KOPT-K1 (cell line): ENCODE data around the gene SCYL1.
"Not testable (repeated sequence)": the region's sequence is repeated elsewhere in the genome, so short reads cannot be mapped to it uniquely, and the experiment has no call there.

Experiments
- H3K27ac ChIP-seq: fragments of 200-600 bp; sonication (generic); 2 replicates; pipeline ENCODE4 v1.5.1; 2016; ENCODE audit warnings: antibody characterized with exemption, mild to moderate bottlenecking, low read depth, low read length; ENCODE audit not compliant: poor library complexity, severe bottlenecking
- H3K36me3 ChIP-seq: fragments of 200-600 bp; sonication (generic); 2 replicates; pipeline ENCODE4 v1.5.1; 2017; ENCODE audit warnings: antibody characterized with exemption, mild to moderate bottlenecking, low read length, moderate library complexity; ENCODE audit not compliant: insufficient read depth
- H3K9me3 ChIP-seq: fragments of 200-600 bp; sonication (generic); 2 replicates; pipeline ENCODE4 v1.5.1; 2017; ENCODE audit warnings: antibody characterized with exemption, low read length, mild to moderate bottlenecking; ENCODE audit not compliant: insufficient read depth, poor library complexity, severe bottlenecking

Gene SCYL1

GRCh38 chr11:65500387-65501185 is 24.3 kb upstream of the SCYL1 start:
- H3K27ac ChIP-seq = peak overlapping the region; percentile 100
- H3K36me3 ChIP-seq = peaks cover 59% of the 10 kb centered on the region

DNA sequence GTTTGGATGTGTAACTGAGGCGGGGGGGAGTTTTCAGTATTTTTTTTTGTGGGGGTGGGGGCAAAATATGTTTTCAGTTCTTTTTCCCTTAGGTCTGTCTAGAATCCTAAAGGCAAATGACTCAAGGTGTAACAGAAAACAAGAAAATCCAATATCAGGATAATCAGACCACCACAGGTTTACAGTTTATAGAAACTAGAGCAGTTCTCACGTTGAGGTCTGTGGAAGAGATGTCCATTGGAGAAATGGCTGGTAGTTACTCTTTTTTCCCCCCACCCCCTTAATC is 23.8 kb upstream of the SCYL1 start:
- no peaks in the 10 kb centered on the region for H3K9me3 ChIP-seq
- peak overlapping the region; percentile 100 for H3K27ac ChIP-seq
- H3K36me3 ChIP-seq = peaks cover 65% of the 10 kb centered on the region

More at GRCh38 chr11:65500387-65501185, 24.3 kb upstream of the SCYL1 start:
- H3K9me3 ChIP-seq = no peaks in the 10 kb centered on the region

DNA sequence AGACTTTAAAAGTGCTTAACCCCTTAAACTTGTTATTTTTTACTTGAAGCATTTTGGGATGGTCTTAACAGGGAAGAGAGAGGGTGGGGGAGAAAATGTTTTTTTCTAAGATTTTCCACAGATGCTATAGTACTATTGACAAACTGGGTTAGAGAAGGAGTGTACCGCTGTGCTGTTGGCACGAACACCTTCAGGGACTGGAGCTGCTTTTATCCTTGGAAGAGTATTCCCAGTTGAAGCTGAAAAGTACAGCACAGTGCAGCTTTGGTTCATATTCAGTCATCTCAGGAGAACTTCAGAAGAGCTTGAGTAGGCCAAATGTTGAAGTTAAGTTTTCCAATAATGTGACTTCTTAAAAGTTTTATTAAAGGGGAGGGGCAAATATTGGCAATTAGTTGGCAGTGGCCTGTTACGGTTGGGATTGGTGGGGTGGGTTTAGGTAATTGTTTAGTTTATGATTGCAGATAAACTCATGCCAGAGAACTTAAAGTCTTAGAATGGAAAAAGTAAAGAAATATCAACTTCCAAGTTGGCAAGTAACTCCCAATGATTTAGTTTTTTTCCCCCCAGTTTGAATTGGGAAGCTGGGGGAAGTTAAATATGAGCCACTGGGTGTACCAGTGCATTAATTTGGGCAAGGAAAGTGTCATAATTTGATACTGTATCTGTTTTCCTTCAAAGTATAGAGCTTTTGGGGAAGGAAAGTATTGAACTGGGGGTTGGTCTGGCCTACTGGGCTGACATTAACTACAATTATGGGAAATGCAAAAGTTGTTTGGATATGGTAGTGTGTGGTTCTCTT is 23.2 kb upstream of the SCYL1 start:
- H3K27ac ChIP-seq = peak overlapping the region; percentile 100
- H3K9me3 ChIP-seq = no peaks in the 10 kb centered on the region
- H3K36me3 ChIP-seq = peaks cover 70% of the 10 kb centered on the region

- peaks cover 74% of the 10 kb centered on the region for H3K36me3 ChIP-seq
- H3K9me3 ChIP-seq = no peaks in the 10 kb centered on the region
- H3K27ac ChIP-seq = peak overlapping the region; percentile 100
These were observed 22.7 kb upstream of the SCYL1 start for GRCh38 chr11:65502274-65502554.

DNA sequence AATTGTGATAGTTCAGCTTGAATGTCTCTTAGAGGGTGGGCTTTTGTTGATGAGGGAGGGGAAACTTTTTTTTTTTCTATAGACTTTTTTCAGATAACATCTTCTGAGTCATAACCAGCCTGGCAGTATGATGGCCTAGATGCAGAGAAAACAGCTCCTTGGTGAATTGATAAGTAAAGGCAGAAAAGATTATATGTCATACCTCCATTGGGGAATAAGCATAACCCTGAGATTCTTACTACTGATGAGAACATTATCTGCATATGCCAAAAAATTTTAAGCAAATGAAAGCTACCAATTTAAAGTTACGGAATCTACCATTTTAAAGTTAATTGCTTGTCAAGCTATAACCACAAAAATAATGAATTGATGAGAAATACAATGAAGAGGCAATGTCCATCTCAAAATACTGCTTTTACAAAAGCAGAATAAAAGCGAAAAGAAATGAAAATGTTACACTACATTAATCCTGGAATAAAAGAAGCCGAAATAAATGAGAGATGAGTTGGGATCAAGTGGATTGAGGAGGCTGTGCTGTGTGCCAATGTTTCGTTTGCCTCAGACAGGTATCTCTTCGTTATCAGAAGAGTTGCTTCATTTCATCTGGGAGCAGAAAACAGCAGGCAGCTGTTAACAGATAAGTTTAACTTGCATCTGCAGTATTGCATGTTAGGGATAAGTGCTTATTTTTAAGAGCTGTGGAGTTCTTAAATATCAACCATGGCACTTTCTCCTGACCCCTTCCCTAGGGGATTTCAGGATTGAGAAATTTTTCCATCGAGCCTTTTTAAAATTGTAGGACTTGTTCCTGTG is 22.1 kb upstream of the SCYL1 start:
- Histone ChIP-seq H3K9me3 (no peaks in the 10 kb centered on the region), H3K27ac (peak overlapping the region; percentile 100), H3K36me3 (peaks cover 74% of the 10 kb centered on the region)

- no peaks in the 10 kb centered on the region for H3K9me3 ChIP-seq
- peak overlapping the region; percentile 100 for H3K27ac ChIP-seq
- peaks cover 74% of the 10 kb centered on the region for H3K36me3 ChIP-seq
These were observed 21.4 kb upstream of the SCYL1 start for GRCh38 chr11:65503368-65503948.

- H3K36me3 ChIP-seq = peaks cover 74% of the 10 kb centered on the region
- H3K27ac ChIP-seq = peak overlapping the region; percentile 23
- H3K9me3 ChIP-seq = no peaks in the 10 kb centered on the region
These were observed 20.8 kb upstream of the SCYL1 start for GRCh38 chr11:65503949-65504673.

DNA sequence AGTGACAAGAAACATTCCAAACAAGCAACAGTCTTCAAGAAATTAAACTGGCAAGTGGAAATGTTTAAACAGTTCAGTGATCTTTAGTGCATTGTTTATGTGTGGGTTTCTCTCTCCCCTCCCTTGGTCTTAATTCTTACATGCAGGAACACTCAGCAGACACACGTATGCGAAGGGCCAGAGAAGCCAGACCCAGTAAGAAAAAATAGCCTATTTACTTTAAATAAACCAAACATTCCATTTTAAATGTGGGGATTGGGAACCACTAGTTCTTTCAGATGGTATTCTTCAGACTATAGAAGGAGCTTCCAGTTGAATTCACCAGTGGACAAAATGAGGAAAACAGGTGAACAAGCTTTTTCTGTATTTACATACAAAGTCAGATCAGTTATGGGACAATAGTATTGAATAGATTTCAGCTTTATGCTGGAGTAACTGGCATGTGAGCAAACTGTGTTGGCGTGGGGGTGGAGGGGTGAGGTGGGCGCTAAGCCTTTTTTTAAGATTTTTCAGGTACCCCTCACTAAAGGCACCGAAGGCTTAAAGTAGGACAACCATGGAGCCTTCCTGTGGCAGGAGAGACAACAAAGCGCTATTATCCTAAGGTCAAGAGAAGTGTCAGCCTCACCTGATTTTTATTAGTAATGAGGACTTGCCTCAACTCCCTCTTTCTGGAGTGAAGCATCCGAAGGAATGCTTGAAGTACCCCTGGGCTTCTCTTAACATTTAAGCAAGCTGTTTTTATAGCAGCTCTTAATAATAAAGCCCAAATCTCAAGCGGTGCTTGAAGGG is 20.0 kb upstream of the SCYL1 start:
- H3K36me3 ChIP-seq = peaks cover 71% of the 10 kb centered on the region
- no peak overlapping the region for H3K27ac ChIP-seq
- H3K9me3 ChIP-seq = no peaks in the 10 kb centered on the region

DNA sequence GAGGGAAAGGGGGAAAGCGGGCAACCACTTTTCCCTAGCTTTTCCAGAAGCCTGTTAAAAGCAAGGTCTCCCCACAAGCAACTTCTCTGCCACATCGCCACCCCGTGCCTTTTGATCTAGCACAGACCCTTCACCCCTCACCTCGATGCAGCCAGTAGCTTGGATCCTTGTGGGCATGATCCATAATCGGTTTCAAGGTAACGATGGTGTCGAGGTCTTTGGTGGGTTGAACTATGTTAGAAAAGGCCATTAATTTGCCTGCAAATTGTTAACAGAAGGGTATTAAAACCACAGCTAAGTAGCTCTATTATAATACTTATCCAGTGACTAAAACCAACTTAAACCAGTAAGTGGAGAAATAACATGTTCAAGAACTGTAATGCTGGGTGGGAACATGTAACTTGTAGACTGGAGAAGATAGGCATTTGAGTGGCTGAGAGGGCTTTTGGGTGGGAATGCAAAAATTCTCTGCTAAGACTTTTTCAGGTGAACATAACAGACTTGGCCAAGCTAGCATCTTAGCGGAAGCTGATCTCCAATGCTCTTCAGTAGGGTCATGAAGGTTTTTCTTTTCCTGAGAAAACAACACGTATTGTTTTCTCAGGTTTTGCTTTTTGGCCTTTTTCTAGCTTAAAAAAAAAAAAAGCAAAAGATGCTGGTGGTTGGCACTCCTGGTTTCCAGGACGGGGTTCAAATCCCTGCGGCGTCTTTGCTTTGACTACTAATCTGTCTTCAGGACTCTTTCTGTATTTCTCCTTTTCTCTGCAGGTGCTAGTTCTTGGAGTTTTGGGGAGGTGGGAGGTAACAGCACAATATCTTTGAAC is 19.2 kb upstream of the SCYL1 start:
- no peaks in the 10 kb centered on the region for H3K9me3 ChIP-seq
- H3K36me3 ChIP-seq = peaks cover 63% of the 10 kb centered on the region
- no peak overlapping the region for H3K27ac ChIP-seq

- peaks cover 57% of the 10 kb centered on the region for H3K36me3 ChIP-seq
- H3K9me3 ChIP-seq = no peaks in the 10 kb centered on the region
- no peak overlapping the region for H3K27ac ChIP-seq
These were observed 18.6 kb upstream of the SCYL1 start for GRCh38 chr11:65506290-65506771.

DNA sequence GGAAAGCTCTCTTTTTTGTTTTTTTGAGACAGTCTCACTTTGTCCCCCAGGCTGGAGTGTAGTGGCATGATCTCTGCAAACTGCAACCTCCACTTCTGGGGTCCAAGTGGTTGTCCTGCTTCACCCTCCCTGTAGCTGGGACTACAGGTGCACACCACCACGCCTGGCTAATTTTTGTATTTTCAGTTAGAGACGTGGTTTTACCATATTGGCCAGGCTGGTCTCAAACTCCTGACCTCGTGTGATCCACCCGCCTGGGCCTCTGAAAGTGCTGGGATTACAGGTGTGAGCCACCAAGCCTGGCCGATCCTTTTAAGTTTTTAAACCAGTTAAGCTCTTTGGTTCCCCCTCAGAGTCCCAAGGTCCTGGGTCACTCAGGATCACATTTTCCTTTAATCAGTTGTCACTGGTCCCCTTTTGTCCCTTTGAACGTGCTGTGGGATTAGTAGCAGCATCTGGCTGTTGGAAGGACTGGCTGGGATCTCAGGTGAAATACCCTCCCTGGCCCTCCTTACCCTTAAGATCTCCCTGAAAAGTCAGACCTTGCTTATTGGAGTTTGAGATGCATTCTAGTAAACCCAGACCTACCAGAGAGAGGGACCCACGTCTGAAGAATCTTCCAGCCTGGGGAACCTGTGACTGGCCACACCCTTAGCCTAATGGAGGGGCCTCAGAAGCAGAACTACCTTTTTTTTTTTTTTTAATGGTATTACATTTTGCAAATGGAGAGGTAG is 17.9 kb upstream of the SCYL1 start:
- peaks cover 51% of the 10 kb centered on the region for H3K36me3 ChIP-seq
- H3K27ac ChIP-seq = no peak overlapping the region
- H3K9me3 ChIP-seq = no peaks in the 10 kb centered on the region

DNA sequence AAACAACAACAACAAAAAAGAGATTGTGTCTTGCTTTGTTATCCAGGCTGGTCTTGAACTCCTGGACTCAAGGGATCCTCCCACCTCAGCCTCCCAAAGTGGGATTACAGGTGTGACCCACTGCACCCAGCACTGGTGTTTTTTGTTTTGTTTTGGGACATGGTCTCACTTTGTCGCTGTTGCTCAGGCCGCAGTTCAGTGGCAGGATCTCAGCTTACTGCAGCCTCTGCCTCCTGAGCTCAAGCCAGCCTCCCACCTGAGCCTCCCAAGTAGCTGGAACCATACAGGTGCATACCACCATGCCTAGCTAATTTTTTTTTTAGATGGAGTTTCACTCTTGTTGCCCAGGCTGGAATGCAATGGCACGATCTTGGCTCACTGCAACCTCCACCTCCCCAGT is 12.6 kb upstream of the SCYL1 start:
- H3K27ac ChIP-seq = not testable (repeated sequence)

More for the DNA sequence above, 12.6 kb upstream of the SCYL1 start:
- H3K9me3 ChIP-seq, H3K36me3 ChIP-seq: not testable (repeated sequence)
